Activated naive CD8-positive, alpha-beta T cell treated with anti-CD3 and anti-CD28 coated beads for 36 hours (primary cell): ENCODE data around the gene RPL22L1. TPM values are rescaled to one million over a fixed set of nuclear protein-coding genes. Genes with fewer than 3 reads are reported as not detected.

ENCODE experiments used
- DNase-seq: peaks from one replicate; pipeline ENCODE4 v3.0.0; 2021
- H3K27ac Mint-ChIP-seq: one replicate; pipeline ENCODE4 v1.8.0; 2022; ENCODE audit warnings: mild to moderate bottlenecking, moderate library complexity, mixed read lengths
- H3K27me3 Mint-ChIP-seq: one replicate; pipeline ENCODE4 v1.8.0; 2022; ENCODE audit warnings: mild to moderate bottlenecking, mixed read lengths
- H3K36me3 Mint-ChIP-seq: one replicate; pipeline ENCODE4 v1.8.0; 2021; ENCODE audit warnings: mild to moderate bottlenecking, mixed read lengths
- H3K4me1 Mint-ChIP-seq: one replicate; pipeline ENCODE4 v1.8.0; 2021; ENCODE audit warnings: mixed read lengths
- H3K4me3 Mint-ChIP-seq: one replicate; pipeline ENCODE4 v1.8.0; 2022; ENCODE audit warnings: mild to moderate bottlenecking, moderate library complexity, mixed read lengths
- H3K9me3 Mint-ChIP-seq: one replicate; pipeline ENCODE4 v1.8.0; 2022; ENCODE audit warnings: mixed read lengths
- total RNA-seq, 2 experiments: library from RNA; stranded (reverse); gene quantifications; one replicate each; pipeline ENCODE4 v1.2.3, GENCODE V29; 2021

Gene RPL22L1
- total RNA-seq, 2 experiments from 2014 or later, result 376 to 395 TPM

- Mint-ChIP-seq H3K4me3 (no peak overlapping the region), H3K4me1 (peaks cover 11% of the 10 kb centered on the region), H3K27ac (peak overlapping the region; percentile 67), H3K27me3 (no peaks in the 10 kb centered on the region), H3K36me3 (peaks cover 42% of the 10 kb centered on the region), H3K9me3 (no peaks in the 10 kb centered on the region)
- DNase-seq, result no peak
Observed at GRCh38 chr3:170864525-170865208, 5.3 kb downstream of the RPL22L1 start.

GRCh38 chr3:170863816-170864215 lies 6.2 kb downstream of the RPL22L1 start:
- DNase-seq, result no peak
- no peaks in the 10 kb centered on the region for H3K27me3 Mint-ChIP-seq
- peaks cover 34% of the 10 kb centered on the region for H3K36me3 Mint-ChIP-seq
- H3K4me1 Mint-ChIP-seq, result peaks cover 11% of the 10 kb centered on the region
- H3K4me3 Mint-ChIP-seq, result peak overlapping the region; percentile 26
- H3K9me3 Mint-ChIP-seq, result no peaks in the 10 kb centered on the region
- H3K27ac Mint-ChIP-seq, result peak overlapping the region; percentile 67

GRCh38 chr3:170862618-170863374 lies 7.2 kb downstream of the RPL22L1 start:
- no peak for DNase-seq
- H3K27me3 Mint-ChIP-seq, result no peaks in the 10 kb centered on the region
- no peaks in the 10 kb centered on the region for H3K9me3 Mint-ChIP-seq
- no peak overlapping the region for H3K4me3 Mint-ChIP-seq
- H3K27ac Mint-ChIP-seq, result peak overlapping the region; percentile 44
- peaks cover 16% of the 10 kb centered on the region for H3K4me1 Mint-ChIP-seq
- peaks cover 27% of the 10 kb centered on the region for H3K36me3 Mint-ChIP-seq

- H3K4me3 Mint-ChIP-seq, result no peak overlapping the region
- no peaks in the 10 kb centered on the region for H3K36me3 Mint-ChIP-seq
- no peaks in the 10 kb centered on the region for H3K9me3 Mint-ChIP-seq
- DNase-seq, result no peak
- no peaks in the 10 kb centered on the region for H3K27me3 Mint-ChIP-seq
- peaks cover 13% of the 10 kb centered on the region for H3K4me1 Mint-ChIP-seq
- H3K27ac Mint-ChIP-seq, result no peak overlapping the region
Observed at GRCh38 chr3:170858599-170858998, 11.4 kb downstream of the RPL22L1 start.

- H3K27ac Mint-ChIP-seq, result no peak overlapping the region
- DNase-seq, result no peak
- H3K4me3 Mint-ChIP-seq, result no peak overlapping the region
- peaks cover 6% of the 10 kb centered on the region for H3K4me1 Mint-ChIP-seq
- H3K36me3 Mint-ChIP-seq, result no peaks in the 10 kb centered on the region
- peaks cover 6% of the 10 kb centered on the region for H3K27me3 Mint-ChIP-seq
- no peaks in the 10 kb centered on the region for H3K9me3 Mint-ChIP-seq
Observed at GRCh38 chr3:170852324-170852723, 17.7 kb downstream of the RPL22L1 start.

GRCh38 chr3:170848292-170848917 lies 21.6 kb downstream of the RPL22L1 start:
- Mint-ChIP-seq H3K9me3 (no peaks in the 10 kb centered on the region), H3K27me3 (peaks cover 10% of the 10 kb centered on the region), H3K4me1 (no peaks in the 10 kb centered on the region), H3K36me3 (no peaks in the 10 kb centered on the region), H3K27ac (no peak overlapping the region), H3K4me3 (no peak overlapping the region)
- no peak for DNase-seq

- Mint-ChIP-seq H3K36me3 (no peaks in the 10 kb centered on the region), H3K4me1 (no peaks in the 10 kb centered on the region), H3K27me3 (peaks cover 4% of the 10 kb centered on the region), H3K4me3 (no peak overlapping the region), H3K9me3 (no peaks in the 10 kb centered on the region), H3K27ac (no peak overlapping the region)
- DNase-seq, result no peak
Observed at GRCh38 chr3:170844377-170844776, 25.6 kb downstream of the RPL22L1 start.

GRCh38 chr3:170840291-170840859 lies 29.6 kb downstream of the RPL22L1 start:
- no peaks in the 10 kb centered on the region for H3K4me1 Mint-ChIP-seq
- peaks cover 8% of the 10 kb centered on the region for H3K27me3 Mint-ChIP-seq

GRCh38 chr3:170839518-170840100 lies 30.4 kb downstream of the RPL22L1 start:
- Mint-ChIP-seq H3K4me3 (no peak overlapping the region), H3K4me1 (no peaks in the 10 kb centered on the region), H3K27ac (no peak overlapping the region), H3K36me3 (no peaks in the 10 kb centered on the region), H3K9me3 (peaks cover 2% of the 10 kb centered on the region), H3K27me3 (peaks cover 16% of the 10 kb centered on the region)
- no peak for DNase-seq

More at GRCh38 chr3:170840291-170840859, 29.6 kb downstream of the RPL22L1 start:
- H3K27ac Mint-ChIP-seq, result no peak overlapping the region
- no peak overlapping the region for H3K4me3 Mint-ChIP-seq
- no peak for DNase-seq
- no peaks in the 10 kb centered on the region for H3K36me3 Mint-ChIP-seq
- H3K9me3 Mint-ChIP-seq, result peaks cover 2% of the 10 kb centered on the region

- Mint-ChIP-seq H3K27ac (no peak overlapping the region), H3K36me3 (no peaks in the 10 kb centered on the region), H3K4me3 (no peak overlapping the region), H3K9me3 (peaks cover 2% of the 10 kb centered on the region), H3K27me3 (peaks cover 29% of the 10 kb centered on the region), H3K4me1 (no peaks in the 10 kb centered on the region)
- DNase-seq, result no peak
Observed at GRCh38 chr3:170836491-170836890, 33.5 kb downstream of the RPL22L1 start.

- DNase-seq, result no peak
- peaks cover 2% of the 10 kb centered on the region for H3K9me3 Mint-ChIP-seq
- H3K4me1 Mint-ChIP-seq, result no peaks in the 10 kb centered on the region
- no peak overlapping the region for H3K27ac Mint-ChIP-seq
- H3K36me3 Mint-ChIP-seq, result no peaks in the 10 kb centered on the region
- peaks cover 31% of the 10 kb centered on the region for H3K27me3 Mint-ChIP-seq
- H3K4me3 Mint-ChIP-seq, result no peak overlapping the region
Observed at GRCh38 chr3:170835336-170835735, 34.7 kb downstream of the RPL22L1 start.

- no peak overlapping the region for H3K4me3 Mint-ChIP-seq
- H3K27ac Mint-ChIP-seq, result no peak overlapping the region
- DNase-seq, result no peak
- no peaks in the 10 kb centered on the region for H3K36me3 Mint-ChIP-seq
- H3K4me1 Mint-ChIP-seq, result peaks cover 7% of the 10 kb centered on the region
- H3K27me3 Mint-ChIP-seq, result peaks cover 37% of the 10 kb centered on the region
- H3K9me3 Mint-ChIP-seq, result no peaks in the 10 kb centered on the region
Observed at GRCh38 chr3:170830580-170830979, 39.4 kb downstream of the RPL22L1 start.

GRCh38 chr3:170829546-170830272 lies 40.3 kb downstream of the RPL22L1 start:
- H3K27ac Mint-ChIP-seq, result no peak overlapping the region
- no peak overlapping the region for H3K4me3 Mint-ChIP-seq
- H3K9me3 Mint-ChIP-seq, result no peaks in the 10 kb centered on the region
- H3K4me1 Mint-ChIP-seq, result peaks cover 7% of the 10 kb centered on the region
- no peak for DNase-seq
- H3K27me3 Mint-ChIP-seq, result peaks cover 29% of the 10 kb centered on the region
- H3K36me3 Mint-ChIP-seq, result no peaks in the 10 kb centered on the region

GRCh38 chr3:170826047-170826446 lies 43.9 kb downstream of the RPL22L1 start:
- Mint-ChIP-seq H3K36me3 (no peaks in the 10 kb centered on the region), H3K4me1 (peaks cover 7% of the 10 kb centered on the region), H3K4me3 (no peak overlapping the region), H3K9me3 (no peaks in the 10 kb centered on the region), H3K27me3 (peaks cover 28% of the 10 kb centered on the region), H3K27ac (no peak overlapping the region)
- no peak for DNase-seq
